ENCODE measurements around the gene CCDC3. TPM values are rescaled to one million over a fixed set of nuclear protein-coding genes. Genes with fewer than 3 reads are reported as not detected.

CCDC3 gene
- total and polyA plus RNA-seq, 8 donors: 0.60 to 4.7 (median 2.2) TPM

- FAIRE-seq: no peak
- intact Hi-C loops (cut with DNase I): no loop called here
These were observed 39.9 kb downstream of the CCDC3 start for GRCh38 chr10:12961416-12962205.

GRCh38 chr10:12960941-12961340 lies 40.6 kb downstream of the CCDC3 start:
- Histone ChIP-seq H3K4me1 (peaks cover 0 to 5% (median 0%) of the 10 kb centered on the region in 3 donors), H3K27me3 (no peaks in the 10 kb centered on the region), H3K9me3 (no peaks in the 10 kb centered on the region), H3K27ac (no peak overlapping the region), H3K36me3 (no peaks in the 10 kb centered on the region), H3K4me3 (peak overlapping the region in 1 of 4 donors; percentile 10)
- peak in 1 of 4 donors; percentile 17 for ATAC-seq
- intact Hi-C loops (cut with DNase I): no loop called here
- FAIRE-seq: no peak
- WGBS, 2 donors: 87 to 91% methylated on average over 8 of the region's 8 CpGs
- no peak for TF ChIP-seq CTCF (IDR thresholded peaks at IDR 0.05)
- no peak for DNase-seq

More at GRCh38 chr10:12961416-12962205, 39.9 kb downstream of the CCDC3 start:
- H3K4me1 ChIP-seq: peaks cover 0 to 5% (median 0%) of the 10 kb centered on the region in 3 donors
- WGBS, 2 donors: 62 to 67% methylated on average over 7 of the region's 7 CpGs
- no peaks in the 10 kb centered on the region for H3K9me3 ChIP-seq
- DNase-seq: no peak
- H3K27me3 ChIP-seq: no peaks in the 10 kb centered on the region
- TF ChIP-seq CTCF (IDR thresholded peaks at IDR 0.05): no peak
- H3K4me3 ChIP-seq: no peak overlapping the region
- no peak overlapping the region for H3K27ac ChIP-seq
- ATAC-seq: no peak
- H3K36me3 ChIP-seq: no peaks in the 10 kb centered on the region

- DNase-seq (peak in 3 of 6 donors; percentile 21 to 30 (median 29)), FAIRE-seq (no peak), ATAC-seq (peak; percentile 52 to 86 (median 82))
- Histone ChIP-seq H3K27ac (no peak overlapping the region), H3K9me3 (no peaks in the 10 kb centered on the region), H3K27me3 (no peaks in the 10 kb centered on the region), H3K36me3 (no peaks in the 10 kb centered on the region), H3K4me3 (peak overlapping the region in 1 of 4 donors; percentile 10), H3K4me1 (peaks cover 0 to 5% (median 0%) of the 10 kb centered on the region in 3 donors)
- 7 to 15% methylated on average over 15 of the region's 15 CpGs for WGBS, 2 donors
- intact Hi-C loops (cut with DNase I): no loop called here
- no peak for TF ChIP-seq CTCF (IDR thresholded peaks at IDR 0.05)
These were observed 41.1 kb downstream of the CCDC3 start for GRCh38 chr10:12960334-12960898.

GRCh38 chr10:12958546-12959110 lies 42.9 kb downstream of the CCDC3 start:
- H3K9me3 ChIP-seq: no peaks in the 10 kb centered on the region
- DNase-seq: no peak
- no peak for TF ChIP-seq CTCF (IDR thresholded peaks at IDR 0.05)
- H3K4me1 ChIP-seq: peaks cover 0 to 5% (median 0%) of the 10 kb centered on the region in 3 donors
- no peak overlapping the region for H3K27ac ChIP-seq
- intact Hi-C loops (cut with DNase I): no loop called here
- FAIRE-seq: no peak
- no peak for ATAC-seq
- H3K27me3 ChIP-seq: no peaks in the 10 kb centered on the region
- 95 to 97% methylated on average over 5 of the region's 5 CpGs for WGBS, 2 donors
- H3K4me3 ChIP-seq: no peak overlapping the region
- no peaks in the 10 kb centered on the region for H3K36me3 ChIP-seq
